Measurements from ENCODE around the gene OR6N2.

The OR6N2 gene

DNA sequence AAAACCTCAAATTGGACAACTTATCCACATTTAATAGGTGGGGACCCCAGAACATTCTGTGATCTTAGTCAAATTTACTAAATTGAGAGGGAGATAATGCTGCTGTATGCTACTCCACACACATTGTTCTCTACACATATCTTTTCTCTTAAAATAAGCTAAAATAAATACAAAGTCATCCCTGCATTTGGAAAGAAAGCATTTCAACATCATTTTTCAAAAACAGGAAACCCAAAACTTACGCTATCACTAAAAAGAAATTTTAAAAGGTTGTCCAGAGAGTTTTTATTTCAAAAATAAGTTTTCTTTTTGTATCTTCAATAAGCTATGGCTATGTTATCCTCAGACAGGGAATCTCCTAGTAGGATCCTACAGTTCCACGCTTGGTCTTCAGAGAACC lies 19.5 kb upstream of the OR6N2 start:
- Mint-ChIP-seq H3K4me1 (ENCODE audit: low read depth) (peaks cover 7% of the 10 kb centered on the region), H3K27ac (no peak overlapping the region), H3K36me3 (ENCODE audit: low read depth) (no peaks in the 10 kb centered on the region), H3K9me3 (no peaks in the 10 kb centered on the region), H3K27me3 (peaks cover 29% of the 10 kb centered on the region), H3K4me3 (no peak overlapping the region)

DNA sequence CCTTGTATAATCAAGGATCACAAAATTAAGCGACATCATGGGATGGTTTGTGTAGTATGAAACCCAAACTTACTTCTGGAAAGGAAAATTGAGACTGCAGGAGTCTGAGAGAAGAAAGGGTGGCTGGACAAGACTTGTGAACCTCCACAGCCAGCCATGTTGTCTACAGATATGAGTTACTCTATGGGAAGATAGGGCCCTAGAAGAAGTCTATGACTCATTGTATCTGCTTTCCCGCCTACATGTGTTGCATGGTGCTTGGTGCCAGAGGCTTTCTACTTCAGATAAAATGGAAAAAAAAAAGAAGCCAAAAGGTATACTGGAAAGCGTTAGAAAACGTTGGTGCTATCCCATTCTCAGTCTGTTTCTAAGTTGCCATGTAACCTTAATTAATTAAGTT lies 18.7 kb upstream of the OR6N2 start:
- Mint-ChIP-seq H3K36me3 (ENCODE audit: low read depth) (no peaks in the 10 kb centered on the region), H3K4me3 (no peak overlapping the region), H3K27ac (no peak overlapping the region), H3K9me3 (no peaks in the 10 kb centered on the region), H3K27me3 (peaks cover 29% of the 10 kb centered on the region), H3K4me1 (ENCODE audit: low read depth) (peaks cover 7% of the 10 kb centered on the region)

- H3K4me3 Mint-ChIP-seq: no peak overlapping the region
- H3K27ac Mint-ChIP-seq: no peak overlapping the region
These were observed 17.5 kb upstream of the OR6N2 start for GRCh38 chr1:158798531-158798930.

DNA sequence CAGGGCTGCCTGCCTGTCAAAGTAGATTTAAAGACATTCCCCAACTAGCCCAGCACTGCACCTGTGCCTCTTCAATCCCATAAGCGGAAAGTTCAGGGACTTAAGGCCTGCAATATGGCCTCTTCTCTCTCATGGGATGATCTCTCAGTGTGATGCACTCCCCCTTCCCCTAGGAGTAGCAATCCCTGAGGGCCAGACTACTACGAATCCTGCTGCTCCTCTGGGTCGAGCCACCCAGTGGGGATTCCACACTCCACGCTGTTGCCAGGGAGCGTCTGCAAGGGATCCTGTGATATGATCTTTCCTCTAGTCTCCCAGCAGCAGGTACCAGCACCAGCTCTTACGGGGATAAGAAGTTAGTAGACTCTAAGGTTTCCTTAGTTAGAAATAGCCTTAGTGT lies 13.2 kb upstream of the OR6N2 start:
- Mint-ChIP-seq H3K27me3 (peaks cover 7% of the 10 kb centered on the region), H3K27ac (no peak overlapping the region), H3K4me1 (ENCODE audit: low read depth) (no peaks in the 10 kb centered on the region), H3K9me3 (no peaks in the 10 kb centered on the region), H3K36me3 (ENCODE audit: low read depth) (no peaks in the 10 kb centered on the region), H3K4me3 (no peak overlapping the region)

More at GRCh38 chr1:158798531-158798930, 17.5 kb upstream of the OR6N2 start:
- Mint-ChIP-seq H3K9me3 (no peaks in the 10 kb centered on the region), H3K27me3 (peaks cover 26% of the 10 kb centered on the region), H3K36me3 (ENCODE audit: low read depth) (no peaks in the 10 kb centered on the region), H3K4me1 (ENCODE audit: low read depth) (peaks cover 7% of the 10 kb centered on the region)

DNA sequence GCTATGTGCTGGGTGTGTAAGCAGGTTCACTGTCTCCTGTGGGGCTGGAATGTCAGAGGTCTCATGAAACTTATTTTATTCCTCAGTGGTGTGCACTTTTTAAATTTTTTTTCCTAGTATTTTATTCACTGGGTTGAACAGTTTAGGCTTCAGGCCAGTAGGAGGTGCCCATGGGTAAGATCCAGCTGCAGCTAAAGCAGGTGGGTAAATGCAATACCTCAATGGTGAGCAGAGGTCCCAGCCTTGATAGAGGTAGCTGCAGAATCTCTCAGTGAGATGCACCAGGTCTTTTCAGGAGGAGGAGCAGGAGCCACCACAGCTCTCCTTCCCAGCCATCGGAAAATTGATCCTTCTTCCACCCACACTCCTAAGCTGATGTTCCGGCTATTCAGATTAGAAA lies 12.6 kb upstream of the OR6N2 start:
- Mint-ChIP-seq H3K36me3 (ENCODE audit: low read depth) (no peaks in the 10 kb centered on the region), H3K27ac (no peak overlapping the region), H3K4me3 (no peak overlapping the region), H3K4me1 (ENCODE audit: low read depth) (no peaks in the 10 kb centered on the region), H3K9me3 (no peaks in the 10 kb centered on the region), H3K27me3 (peaks cover 7% of the 10 kb centered on the region)

DNA sequence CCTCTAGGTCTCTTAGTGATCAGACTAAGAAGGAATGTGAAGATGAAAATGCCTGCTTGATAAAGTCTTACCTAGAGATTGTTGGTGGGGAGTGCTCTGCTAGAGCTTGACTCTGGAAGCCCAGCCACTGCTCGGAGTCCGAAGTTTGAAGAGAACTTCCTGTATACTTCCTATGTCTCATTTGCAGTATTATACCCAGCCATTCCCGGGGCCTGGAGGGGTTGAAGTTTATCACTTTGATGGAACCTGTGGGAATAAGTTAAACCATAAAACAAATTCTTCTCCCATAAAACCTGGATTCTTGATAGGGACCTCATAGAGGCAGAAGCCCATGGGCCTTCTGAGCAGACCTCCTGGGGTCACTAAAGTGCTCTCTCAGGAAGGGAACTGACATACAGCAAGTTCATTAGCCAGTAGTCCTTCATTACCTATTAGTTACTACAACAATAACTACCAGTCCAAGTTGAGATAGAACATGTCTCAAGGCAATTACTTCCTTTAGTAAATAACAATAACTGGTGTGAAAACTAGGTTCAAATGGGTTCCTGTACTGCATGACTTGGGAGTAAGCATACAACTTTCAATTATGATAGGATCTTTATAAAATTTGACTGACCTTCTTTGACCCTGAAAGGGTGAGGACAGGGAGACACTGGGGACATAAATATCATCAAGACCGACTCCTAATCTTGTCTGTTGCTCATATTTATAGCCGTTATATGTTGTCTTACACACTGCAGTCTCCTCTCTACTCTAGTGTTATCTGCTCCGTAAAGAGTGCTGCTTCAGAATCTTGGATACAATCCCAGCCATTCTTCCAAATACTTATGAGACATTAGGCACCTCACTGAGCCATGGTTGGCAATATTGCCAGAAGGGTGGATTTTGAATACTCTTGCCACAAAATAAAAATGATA lies 8.8 kb downstream of the OR6N2 start, which contains the start of gene OR6N1:
Gene OR6N1 (minus strand): TSS at position 246 of the 917 bp plus-strand sequence. CDS start 5,513 bp downstream, outside the sequence.
- no peak within 1 kb of the TSS for H3K27ac Mint-ChIP-seq
- H3K4me1 Mint-ChIP-seq (ENCODE audit: low read depth): no peaks in the 10 kb centered on the region
- no peak within 1 kb of the TSS for H3K4me3 Mint-ChIP-seq
- no peaks in the 10 kb centered on the region for H3K36me3 Mint-ChIP-seq (ENCODE audit: low read depth)
- peaks cover 26% of the 10 kb centered on the region for H3K27me3 Mint-ChIP-seq
- H3K9me3 Mint-ChIP-seq: no peaks in the 10 kb centered on the region

- no peaks in the 10 kb centered on the region for H3K36me3 Mint-ChIP-seq (ENCODE audit: low read depth)
- no peak within 1 kb of the TSS for H3K4me3 Mint-ChIP-seq
- H3K4me1 Mint-ChIP-seq (ENCODE audit: low read depth): no peaks in the 10 kb centered on the region
- H3K27ac Mint-ChIP-seq: no peak within 1 kb of the TSS
- no peaks in the 10 kb centered on the region for H3K9me3 Mint-ChIP-seq
- H3K27me3 Mint-ChIP-seq: peaks cover 16% of the 10 kb centered on the region
These were observed 26.6 kb downstream of the OR6N2 start, which contains the start of gene OR6K6 for GRCh38 chr1:158754420-158754819. OR6K6 (plus strand) TSS chr1:158754720; CDS start chr1:158754888, 168 bp downstream.

DNA sequence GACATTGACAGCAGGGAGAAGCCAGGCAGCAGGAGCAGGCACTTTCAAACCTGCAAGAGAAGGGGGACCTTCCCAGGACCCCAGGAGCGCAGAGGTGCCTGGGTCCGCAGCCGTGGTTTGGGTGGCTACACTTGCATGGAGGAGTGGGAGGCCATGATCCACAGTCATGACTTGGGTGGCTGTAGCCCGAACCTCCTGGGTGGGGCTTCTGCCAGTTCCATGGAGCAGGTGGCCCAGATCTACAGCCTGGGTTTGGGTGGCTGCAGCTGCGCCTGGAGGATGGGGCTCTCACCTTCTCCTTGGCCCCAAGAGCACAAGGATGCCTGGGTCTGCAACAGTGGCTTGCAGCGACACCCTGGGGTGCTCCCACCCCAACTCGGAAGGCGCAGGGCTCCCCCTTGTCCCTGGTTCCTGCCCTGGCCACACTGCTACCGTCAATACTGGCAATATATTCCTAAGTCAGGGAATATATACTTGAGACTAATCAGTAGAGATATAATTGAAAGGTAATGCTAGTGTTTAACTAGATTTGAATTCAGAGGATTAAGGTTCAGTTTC lies 28.8 kb downstream of the OR6N2 start:
- Mint-ChIP-seq H3K4me1 (ENCODE audit: low read depth) (no peaks in the 10 kb centered on the region), H3K36me3 (ENCODE audit: low read depth) (no peaks in the 10 kb centered on the region), H3K27me3 (peaks cover 9% of the 10 kb centered on the region), H3K4me3 (no peak overlapping the region), H3K27ac (no peak overlapping the region), H3K9me3 (no peaks in the 10 kb centered on the region)

DNA sequence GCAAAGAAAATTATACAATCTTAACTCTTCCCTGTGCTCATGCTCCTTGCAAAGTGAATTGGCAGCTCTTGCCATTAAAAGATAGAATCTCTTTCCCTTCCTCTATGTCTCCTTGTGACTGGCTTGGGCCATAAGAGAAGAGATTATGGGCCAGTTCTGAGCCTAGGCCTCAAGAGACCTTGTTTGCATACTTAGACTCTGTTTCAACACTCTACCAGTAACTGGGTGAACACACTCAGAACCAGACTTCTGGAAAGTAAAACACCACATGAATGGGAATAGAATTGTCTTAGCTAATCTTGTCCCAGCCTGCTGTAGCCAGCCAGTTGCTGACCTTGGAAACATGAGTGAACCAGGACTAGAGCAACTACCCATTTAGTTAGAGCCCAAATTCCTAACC lies 45.2 kb downstream of the OR6N2 start:
- Mint-ChIP-seq H3K9me3 (no peaks in the 10 kb centered on the region), H3K27ac (no peak overlapping the region), H3K4me1 (ENCODE audit: low read depth) (no peaks in the 10 kb centered on the region), H3K36me3 (ENCODE audit: low read depth) (no peaks in the 10 kb centered on the region), H3K27me3 (peaks cover 19% of the 10 kb centered on the region), H3K4me3 (no peak overlapping the region)

DNA sequence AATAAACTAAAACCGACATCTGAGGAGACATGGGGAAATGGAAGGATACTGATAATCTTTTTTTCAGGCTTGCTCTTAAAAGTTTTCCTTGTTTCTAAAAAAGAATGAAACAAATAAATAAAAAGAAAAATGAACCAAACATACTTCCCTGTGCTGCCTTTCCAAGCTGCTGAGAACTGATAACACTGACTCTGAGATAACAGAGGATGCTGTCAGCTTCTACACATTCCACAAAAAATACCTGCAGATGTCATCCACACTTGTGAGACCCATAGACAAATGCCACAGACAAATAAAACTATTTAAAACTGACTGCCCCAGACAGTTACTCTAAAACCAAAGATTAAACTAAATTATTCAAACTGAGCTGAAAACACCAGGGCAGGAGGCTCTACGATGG lies 48.5 kb downstream of the OR6N2 start:
- H3K9me3 Mint-ChIP-seq: no peaks in the 10 kb centered on the region
- no peak overlapping the region for H3K27ac Mint-ChIP-seq
- H3K36me3 Mint-ChIP-seq (ENCODE audit: low read depth): no peaks in the 10 kb centered on the region
- peaks cover 11% of the 10 kb centered on the region for H3K27me3 Mint-ChIP-seq
- H3K4me3 Mint-ChIP-seq: no peak overlapping the region
- H3K4me1 Mint-ChIP-seq (ENCODE audit: low read depth): no peaks in the 10 kb centered on the region

DNA sequence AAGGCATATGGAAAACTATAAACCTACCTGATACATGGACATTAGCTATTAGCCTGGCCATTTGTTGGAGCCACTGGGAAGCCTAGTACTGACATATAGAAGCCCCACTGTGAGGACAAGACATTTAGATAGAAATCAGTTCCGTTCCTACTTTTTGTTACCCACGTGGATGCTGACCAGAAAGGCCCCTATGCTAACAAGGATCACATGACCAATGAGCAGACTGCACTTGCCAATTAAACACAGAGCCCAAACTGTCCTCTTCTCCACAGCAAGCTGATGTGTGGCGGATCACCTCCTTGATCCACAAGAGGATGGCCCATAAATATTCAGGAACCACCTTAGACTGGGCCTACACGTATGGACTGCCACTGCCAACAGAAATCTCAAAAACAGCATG lies 49.3 kb downstream of the OR6N2 start:
- H3K4me1 Mint-ChIP-seq (ENCODE audit: low read depth): no peaks in the 10 kb centered on the region
- H3K9me3 Mint-ChIP-seq: no peaks in the 10 kb centered on the region
- H3K27ac Mint-ChIP-seq: no peak overlapping the region
- no peak overlapping the region for H3K4me3 Mint-ChIP-seq
- H3K27me3 Mint-ChIP-seq: peaks cover 15% of the 10 kb centered on the region
- H3K36me3 Mint-ChIP-seq (ENCODE audit: low read depth): no peaks in the 10 kb centered on the region

DNA sequence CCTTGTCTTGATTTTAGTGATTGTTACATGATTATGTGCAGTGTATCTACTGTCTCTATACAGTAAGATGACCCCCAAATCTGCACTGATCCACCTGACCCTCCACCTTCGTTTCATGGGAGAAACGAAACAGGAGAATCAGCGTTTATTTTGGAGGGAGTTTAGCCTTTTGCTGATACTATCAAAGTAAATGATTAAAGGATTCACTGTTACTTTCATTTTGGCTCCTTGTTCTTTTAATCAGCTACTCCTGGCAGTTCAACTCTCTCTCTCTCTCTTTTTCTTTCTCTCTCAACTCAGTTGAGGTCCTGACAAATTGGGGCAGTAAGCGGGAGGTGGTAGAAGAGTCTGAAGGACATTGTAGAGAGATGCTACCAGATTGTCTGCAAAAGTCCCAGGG lies 50.6 kb downstream of the OR6N2 start:
- H3K36me3 Mint-ChIP-seq (ENCODE audit: low read depth): no peaks in the 10 kb centered on the region
- H3K4me1 Mint-ChIP-seq (ENCODE audit: low read depth): no peaks in the 10 kb centered on the region
- H3K9me3 Mint-ChIP-seq: no peaks in the 10 kb centered on the region
- peaks cover 19% of the 10 kb centered on the region for H3K27me3 Mint-ChIP-seq
- no peak overlapping the region for H3K4me3 Mint-ChIP-seq
- no peak overlapping the region for H3K27ac Mint-ChIP-seq

DNA sequence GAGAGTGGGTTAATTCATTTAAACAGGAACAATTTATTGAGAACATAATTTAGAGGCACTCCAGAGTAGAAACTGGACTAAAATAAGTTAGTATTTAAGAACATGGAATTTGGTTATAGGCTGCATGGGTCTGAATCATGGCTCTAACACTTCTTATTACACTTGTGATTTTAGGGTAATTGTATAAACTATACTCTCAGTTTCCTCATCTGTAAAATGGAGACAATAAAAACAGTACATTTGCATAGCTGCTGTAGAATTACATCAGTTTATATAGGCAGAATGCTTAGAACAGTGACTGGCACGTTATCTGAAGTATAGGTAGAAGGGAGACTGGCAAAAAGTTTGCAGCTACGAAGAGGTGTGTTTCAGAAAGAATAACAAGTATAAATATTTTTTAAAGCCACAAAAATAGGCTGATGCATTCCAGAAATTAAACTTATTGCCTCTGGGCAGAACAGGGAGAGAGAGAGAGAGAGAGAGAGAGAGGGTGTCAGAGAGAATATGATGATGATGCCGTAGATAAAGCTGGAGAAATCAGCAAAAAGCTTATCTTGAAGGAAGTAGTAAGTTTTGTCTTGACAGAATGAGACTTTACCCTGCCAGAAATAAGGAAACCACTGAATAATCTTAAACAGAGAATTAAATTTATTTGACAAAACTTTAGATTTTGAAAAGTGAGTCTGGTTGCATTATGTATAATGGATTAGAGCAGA lies 52.3 kb downstream of the OR6N2 start:
- Mint-ChIP-seq H3K9me3 (no peaks in the 10 kb centered on the region), H3K27ac (no peak overlapping the region), H3K4me1 (ENCODE audit: low read depth) (no peaks in the 10 kb centered on the region), H3K4me3 (no peak overlapping the region), H3K27me3 (peaks cover 22% of the 10 kb centered on the region), H3K36me3 (ENCODE audit: low read depth) (no peaks in the 10 kb centered on the region)

GRCh38 chr1:158724442-158724841 lies 56.6 kb downstream of the OR6N2 start:
- Mint-ChIP-seq H3K36me3 (ENCODE audit: low read depth) (no peaks in the 10 kb centered on the region), H3K9me3 (no peaks in the 10 kb centered on the region), H3K27me3 (peaks cover 46% of the 10 kb centered on the region), H3K4me3 (no peak overlapping the region), H3K27ac (no peak overlapping the region), H3K4me1 (ENCODE audit: low read depth) (no peaks in the 10 kb centered on the region)
